ENCODE measurements around the gene APBB2.

The APBB2 gene

DNA sequence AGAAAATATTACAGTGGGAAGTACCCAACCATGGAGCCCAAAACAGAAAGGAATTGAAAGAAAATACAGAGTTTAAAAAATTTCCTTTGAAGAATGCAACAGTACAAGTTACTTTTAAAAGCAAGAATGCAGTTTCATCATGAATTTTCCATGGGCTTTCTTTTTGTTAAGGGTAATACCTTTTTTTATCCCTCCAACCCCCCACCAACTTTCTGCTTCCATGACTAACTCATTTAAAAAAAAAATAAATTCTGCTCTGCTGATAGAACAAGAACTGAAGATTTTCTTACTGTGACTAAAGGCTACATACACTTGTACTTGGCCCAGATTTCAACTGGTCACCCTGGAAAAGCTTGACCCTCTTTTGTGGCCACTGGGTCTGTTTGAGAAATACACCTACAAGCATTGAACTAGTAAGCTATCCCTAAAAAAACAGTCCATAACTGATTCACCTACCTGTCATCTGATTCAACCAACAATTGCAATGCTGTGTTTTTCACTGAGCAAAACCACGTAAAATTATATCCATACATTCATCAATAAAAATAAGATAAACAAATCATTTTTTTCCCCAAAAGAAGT, 250.4 kb downstream of the APBB2 start:
- DNase-seq, result no peak

DNA sequence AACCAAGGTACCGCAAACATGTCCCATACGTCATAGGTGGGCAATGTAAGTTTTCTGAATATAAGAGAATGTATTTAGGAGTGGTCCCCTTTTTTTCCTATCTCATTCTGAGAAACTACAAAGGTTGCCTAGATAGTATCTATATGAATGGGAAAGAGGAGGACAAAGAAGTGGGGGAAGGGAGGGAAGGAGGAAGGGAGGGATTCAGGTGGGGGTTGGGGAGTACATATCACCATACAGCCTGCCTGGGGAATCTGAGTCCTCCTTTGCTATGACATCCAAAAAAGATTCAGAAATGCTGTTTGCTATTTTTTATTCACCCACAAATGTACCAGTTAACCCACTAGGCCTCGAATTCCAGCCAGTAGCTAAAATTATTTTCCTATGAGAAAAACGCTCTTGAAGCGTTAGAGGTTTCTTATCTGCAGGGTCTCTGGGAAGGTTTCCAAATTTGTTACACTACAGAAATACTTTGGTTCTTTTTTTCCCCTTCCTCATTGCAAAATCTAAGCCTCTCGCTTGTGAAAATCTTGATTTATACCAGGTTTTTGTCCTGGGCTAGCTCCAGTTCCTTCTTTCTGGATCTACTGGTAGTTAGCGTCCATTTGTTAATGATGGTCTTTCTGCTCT, 251.7 kb downstream of the APBB2 start:
- DNase-seq, result no peak

DNA sequence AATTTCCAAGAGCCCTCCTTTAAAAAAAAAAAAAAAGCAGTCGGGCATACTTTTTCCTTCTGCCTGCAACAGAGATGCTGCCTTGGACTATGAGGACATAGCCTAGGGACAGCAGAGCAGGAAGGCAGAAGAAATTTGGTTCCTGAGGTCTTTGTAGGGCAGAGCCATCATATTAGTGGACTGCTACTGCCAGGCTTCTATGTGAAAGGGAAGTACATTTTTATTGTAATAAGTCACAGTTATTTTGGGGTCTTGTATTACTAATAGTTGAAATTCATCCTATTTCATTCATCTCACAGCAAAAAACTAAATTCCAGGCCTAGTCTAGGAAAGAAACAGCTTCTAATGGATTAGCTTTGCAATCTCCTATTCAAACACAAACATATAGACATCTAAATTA, 253.4 kb downstream of the APBB2 start:
- DNase-seq, result no peak

DNA sequence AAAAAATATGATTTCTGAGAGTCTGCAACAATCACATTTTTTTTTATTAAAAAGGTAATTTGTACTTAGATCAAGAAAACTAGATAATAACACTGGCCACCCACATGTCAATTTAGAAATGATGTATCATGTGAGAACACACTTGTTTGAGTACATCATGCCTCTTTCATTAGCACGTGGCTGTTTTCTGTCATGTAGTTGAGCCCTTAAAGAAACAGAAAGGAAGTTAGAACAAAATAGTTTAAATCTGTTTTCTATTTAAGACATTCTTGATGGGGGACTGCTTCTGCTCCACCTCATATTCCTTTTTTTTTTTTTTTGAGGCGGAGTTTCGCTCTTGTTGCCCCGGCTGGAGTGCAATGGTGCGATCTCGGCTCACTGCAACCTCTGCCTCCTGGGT, 257.1 kb downstream of the APBB2 start:
- DNase-seq, result no peak

DNA sequence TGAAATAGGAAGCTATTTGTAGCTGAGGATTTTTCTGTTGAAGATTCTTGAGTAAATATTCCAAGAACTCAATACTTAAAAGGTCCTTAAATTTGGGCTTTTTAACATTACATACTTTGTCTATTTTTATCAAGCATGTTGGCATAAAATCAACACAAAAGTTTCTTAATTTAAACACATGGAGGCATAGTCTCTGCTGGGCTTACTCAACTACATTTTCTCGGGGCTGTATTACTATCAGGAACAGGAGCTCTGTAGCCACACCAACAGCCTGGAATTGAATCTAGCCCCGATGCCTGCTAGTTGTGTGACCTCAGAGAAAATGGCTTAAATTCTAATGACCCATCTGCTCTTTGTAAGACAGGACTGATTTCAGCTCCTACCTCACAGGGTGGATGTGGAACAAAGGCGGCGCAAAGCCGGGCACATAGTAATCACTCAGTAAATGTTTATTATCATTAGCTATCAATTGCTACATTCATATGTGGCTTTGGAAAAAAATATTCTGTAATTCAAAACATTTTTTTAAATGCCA, 257.6 kb downstream of the APBB2 start:
- no peak for DNase-seq

DNA sequence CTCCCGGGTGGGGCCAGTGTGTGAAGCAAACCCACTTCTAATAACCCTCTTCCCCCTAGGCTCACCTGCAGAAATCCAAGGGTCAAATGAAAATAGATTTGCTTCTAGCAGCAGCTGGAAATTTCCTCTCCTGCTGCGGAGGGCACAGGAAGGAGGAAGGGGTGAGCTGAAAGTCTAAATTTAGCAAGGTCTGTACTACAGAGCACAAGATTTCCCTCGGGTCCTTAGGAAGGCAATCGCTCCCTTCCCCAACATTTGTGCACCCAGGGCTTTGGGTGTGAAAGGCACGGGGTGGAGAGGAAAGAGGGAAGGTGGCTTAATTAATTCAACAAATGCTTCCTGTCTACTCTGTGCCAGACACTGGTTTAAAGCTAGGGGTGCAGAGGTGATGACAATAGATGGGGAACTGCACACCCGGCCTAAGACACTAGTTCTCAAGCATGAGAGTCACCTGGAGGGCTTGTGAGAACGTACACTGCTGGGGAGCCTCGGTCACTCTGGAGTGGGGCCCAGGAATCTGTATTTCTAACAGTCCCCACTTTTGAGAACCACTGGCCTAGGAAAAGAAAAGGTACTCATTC, 260.2 kb downstream of the APBB2 start:
- no peak for DNase-seq

DNA sequence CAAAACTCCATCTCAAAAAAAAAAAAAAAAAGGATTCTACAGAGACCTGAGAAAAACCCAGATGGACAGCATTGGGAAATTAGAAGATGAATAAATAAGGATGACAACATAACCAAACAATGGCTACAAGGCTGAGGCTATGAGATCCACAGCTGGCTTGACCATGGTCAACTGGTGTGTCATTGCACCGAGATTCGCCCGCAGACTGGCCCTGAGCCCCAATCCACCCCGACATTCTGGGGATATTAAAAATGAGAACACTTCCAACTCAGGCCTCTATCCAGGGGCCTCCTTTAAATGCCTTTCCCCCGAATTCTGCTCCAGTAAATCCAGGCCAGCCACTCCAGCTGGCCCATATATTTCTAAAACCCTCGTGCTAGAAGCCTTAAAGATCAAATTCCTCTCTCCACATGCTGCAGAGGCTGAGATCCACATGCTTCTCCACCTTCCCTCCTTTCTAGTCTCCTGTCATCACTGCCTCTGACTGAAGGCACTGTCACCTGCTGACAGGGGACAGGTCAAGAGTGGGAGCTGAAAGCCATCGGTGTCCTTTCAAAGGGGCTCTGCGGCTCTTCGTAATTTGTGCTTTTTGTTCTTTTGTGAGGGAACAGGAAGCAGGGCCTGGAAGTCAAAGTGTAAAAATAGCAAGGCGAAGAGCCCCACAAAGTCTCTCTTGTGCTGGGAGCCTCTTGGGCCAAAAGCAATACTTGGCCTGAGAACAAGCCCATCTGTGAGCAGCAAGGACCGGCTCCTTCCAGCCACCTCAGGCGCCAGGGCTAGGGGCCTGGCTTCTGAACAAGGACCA, 260.9 kb downstream of the APBB2 start:
- DNase-seq, result no peak

DNA sequence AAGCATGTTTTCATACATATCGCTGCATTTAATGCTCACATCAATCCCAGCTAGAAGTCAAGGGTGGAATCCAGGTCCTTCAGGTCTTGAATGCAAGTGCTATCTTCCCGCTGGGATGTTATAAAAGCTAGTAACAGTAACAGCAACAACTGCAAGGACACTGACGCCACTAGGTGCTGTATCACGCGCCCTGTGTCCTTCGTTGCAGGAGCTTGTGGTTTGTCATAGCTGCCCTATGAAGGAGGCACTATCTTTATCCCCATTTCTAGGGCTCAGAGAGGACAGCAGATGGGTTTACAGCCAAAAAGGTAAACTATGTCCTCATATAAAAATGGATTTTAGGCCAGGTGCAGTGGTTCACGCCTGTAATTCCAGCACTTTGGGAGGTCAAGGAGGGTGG, 261.7 kb downstream of the APBB2 start:
- DNase-seq, result no peak

DNA sequence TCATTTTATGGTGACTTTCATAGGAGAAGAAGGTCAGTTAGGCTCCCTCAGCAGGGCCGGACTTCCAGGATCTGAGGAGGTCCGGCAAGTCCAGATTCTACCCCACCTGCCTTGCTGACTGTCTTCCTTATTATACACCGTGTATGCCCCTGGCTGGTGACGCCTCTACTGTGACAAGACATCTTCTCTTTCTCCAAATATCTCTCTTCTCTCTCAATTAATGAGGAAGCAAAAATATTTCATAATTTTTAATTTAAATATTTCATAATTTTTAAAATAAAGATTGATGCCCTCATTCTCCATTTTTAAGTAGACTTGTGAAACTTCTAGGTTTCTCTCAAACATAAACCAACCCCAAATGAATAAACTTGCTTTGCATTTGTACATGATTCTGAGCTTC, 262.1 kb downstream of the APBB2 start:
- DNase-seq, result no peak

DNA sequence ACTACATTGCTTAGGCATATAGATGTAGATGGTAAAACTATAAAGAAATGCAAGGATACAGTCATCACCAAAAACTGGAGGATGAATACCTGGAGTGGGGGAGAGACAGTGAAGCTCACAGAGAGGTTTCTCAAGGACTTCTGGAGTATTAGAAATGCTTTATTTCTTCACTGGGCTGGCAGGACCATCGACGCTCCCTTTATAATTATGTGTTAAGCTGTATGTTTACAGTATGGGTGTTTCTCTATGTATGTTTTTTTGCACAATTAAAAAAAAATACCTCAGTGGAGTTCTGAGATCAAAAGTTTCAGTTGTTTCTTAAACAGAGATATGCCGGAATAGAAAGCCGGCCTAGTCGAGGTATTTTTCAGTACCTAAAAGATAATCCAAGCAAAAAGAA, 263.3 kb downstream of the APBB2 start:
- DNase-seq, result no peak

DNA sequence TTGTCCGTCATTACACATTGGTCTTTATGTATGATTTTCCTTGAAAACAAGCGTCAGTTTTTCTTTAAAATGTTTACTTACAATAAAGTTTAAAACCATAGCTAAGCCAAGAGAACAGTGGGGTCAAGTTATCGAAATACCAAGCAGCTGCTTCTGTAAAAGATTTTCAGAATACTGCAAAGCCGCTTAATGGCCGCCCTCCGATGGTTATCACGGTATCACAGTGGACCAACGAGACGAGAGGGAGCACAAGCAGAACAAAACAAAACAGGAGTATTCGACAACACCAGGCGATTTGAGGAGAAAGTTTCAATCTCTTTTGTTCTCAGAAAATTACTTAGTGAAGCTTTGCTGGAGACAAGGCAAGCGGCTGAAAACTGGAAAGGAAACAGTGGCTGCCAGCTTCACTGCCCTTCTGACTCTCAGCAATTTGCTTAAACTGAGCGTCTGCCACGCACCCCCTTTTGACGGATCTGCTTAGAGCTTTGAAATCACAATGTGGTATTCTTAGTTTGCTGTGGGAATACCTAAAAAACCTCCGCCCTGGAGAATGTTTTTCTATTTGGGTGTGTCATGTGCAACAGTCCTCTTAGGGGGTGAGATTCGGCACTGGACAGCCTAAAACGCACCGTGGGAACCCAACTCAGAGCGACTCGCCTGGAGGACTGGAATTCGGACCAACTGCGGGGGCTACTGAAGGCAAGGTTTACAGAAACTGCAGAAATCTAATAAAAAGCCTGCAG, 264.8 kb downstream of the APBB2 start:
- no peak for DNase-seq

DNA sequence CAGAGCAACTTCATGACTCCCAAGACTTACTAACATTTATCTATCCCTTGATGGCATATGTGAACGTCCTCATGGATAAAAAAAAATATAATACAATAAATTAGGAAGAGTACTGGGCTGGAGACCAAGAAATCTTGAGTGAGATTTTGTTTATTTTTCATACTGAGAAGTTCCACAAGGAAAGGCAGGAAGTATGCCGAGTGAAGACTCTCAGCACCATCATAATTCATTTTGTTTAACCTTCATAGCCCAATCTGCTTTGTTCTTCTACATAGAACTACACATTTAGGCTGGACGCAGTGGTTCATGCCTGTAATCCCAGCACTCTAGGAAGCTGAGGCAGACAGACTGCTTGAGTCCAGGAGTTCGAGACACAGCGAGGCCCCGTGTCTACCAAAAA, 266.3 kb downstream of the APBB2 start:
- DNase-seq, result no peak

DNA sequence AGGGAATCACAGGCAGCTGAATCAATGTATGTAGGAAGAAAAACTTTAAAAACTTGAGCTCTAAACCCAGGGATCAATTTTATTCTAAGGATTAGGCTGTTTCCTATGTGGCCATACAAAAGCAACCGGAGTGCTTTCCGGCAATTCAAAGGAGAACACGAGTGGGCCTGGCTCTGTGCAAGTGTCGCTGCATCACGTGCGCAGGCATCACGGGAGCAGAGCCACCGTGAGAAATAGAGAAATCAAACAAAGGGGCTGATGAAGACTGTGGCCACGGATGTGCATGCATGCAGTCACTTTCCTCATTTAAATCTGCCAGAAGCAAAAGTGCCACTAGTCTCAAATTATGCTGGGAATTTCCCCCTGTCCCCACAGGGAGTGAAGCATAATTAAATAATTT, 267.7 kb downstream of the APBB2 start:
- DNase-seq, result no peak

DNA sequence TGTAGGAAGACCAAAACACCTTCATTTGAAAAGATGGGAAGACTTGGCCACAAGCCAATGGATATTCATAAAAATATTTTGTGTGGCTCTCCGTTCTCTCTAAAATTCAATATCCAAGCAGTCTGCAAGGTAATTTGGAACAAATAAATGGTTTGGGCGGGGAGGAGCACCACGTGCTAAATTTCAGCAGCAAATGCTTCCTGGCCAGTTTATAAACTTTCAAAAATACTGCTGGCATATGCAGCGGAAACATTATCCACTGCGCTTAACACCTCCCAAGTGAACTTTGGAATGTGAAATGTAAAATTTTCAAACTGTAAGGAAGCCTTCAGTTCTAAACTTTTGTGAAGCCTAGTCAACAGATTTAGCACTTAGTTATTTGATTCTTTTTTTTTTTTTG, 273.6 kb downstream of the APBB2 start:
- no peak for DNase-seq

DNA sequence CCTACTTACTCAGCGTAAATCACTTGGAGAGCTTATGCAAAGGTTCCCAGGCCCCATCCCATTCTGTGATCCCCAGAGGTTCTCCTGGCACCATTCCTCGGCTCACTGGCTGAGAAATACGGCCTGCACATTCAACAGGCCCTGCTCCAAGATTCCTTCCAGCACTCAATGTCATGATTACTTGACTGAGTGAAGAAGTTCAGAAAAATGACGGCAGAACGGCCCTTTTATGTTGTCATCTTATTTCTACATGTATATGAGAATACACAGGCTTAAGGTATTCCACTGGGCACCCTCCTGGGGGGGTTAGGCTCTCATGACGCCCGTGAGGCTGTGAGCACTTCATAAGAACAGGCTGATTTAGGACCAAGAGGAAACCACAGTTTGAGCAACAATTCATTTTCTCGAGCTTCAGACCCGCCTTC, 274.0 kb downstream of the APBB2 start:
- DNase-seq, result no peak

DNA sequence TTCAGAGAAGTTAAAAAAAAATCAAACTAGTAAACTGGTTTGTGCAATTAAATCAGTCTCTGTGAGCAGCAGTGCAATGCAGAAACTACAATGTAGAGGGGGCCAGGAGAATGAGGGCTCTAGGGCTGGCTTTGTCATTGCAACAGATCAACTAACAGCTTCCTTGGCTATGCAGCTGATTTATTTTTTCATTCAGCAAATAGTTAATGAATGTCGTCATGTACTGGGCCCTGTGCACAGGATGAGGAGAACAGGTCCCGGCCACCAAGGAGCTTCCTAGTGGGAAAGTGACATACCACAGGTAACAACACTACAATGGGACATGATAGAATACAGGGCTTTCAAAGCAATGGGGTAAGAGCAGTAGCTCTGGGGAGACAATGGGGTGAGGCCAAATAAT, 274.5 kb downstream of the APBB2 start:
- no peak for DNase-seq

DNA sequence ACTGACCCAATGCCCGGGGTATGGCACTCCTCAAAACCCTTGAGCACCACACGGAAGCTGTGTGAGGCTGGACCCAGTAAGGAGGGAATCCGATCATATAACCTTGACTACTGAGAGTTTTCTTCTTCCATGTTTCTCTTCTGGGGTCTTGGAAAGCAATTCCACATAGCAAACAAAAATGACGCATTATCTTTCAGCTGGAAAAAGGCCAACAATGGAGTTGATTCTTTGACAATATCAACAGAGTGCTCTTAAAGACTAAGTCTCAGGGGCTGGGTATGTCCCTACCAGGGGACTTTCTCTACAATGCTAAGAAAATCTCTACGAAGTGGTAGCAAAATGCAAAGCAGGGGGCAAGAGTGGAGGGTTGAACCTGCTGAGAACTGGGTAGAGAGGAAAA, 276.0 kb downstream of the APBB2 start:
- DNase-seq, result no peak

DNA sequence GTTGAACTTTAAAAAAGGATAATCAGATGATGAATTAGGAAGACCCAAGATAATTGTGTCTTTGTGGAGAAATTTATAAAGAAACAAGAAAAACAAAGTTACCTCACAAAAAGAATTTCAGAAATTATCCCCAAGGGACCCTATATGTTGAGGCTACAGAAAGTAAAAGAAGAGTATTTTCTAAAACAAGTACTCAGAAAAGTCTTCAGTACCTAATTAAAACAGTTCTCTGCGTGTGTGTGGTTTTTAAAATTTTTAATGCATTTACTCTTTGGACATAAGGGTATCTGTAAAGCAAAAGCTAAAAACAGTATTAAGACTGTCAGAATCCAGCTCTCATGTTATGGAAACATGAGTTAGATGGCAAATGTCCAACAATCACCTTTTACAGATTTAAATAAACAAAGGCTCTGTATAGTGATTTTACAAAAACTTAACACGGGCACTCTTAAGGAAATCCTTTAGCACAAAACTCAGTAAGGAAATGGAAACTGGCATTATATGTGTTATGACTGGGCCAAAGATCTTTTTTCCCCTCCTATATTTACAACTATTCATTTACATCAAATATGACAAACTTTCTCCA, 277.1 kb downstream of the APBB2 start:
- DNase-seq, result no peak

DNA sequence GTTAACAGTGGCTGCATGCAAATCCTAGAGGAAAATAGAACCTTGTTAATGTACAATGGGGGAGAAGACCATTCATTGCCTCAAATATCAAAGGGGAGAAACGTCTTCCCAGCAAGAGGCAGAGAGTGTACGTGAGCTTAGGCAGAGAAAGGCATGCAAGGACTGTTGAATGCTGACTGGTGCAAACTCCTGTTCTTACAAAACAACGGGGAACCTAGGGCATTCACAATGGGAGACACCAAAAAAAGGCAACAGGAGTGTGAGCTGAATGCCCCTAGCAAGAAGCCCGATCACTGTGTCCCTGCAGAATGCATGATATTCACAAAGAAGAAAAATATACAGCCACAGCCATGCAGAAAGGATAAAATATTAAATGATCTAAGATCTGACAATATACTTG, 279.7 kb downstream of the APBB2 start:
- DNase-seq, result no peak

DNA sequence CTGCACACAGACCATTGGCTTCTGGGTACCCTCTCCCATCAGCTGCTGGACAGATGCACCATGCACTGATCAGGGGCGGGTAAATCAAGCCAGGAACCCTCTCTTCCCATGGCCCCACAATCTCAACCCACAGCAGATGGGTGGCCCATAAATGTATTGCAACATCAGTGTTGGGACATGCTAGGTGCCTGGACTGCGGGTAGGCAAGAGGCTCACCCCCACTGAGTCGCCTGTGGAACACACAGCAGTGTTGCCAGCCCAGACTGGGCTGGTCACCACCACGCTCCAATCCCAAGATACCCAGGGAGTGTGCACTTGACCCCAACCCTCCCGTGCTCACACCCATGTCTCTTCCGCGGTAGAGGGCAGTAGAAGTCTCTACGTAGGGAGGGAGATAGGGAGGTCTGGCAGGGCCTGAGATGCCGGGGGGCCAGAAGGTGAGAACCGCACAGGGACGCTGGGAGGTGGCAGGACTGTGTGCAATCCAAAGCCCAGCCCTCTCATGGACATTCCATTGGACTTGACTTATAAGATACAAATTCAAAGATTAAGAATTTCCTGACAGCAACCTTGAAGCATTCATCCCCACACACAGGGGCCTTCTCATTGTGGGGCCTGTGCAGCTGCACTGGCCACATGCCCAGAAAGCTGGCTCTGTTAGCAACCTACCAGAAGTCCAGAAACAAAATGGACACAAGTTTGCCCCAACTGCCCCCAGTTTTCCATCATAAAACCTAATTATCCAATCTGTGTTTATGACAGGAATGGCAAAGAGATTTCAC, 280.9 kb downstream of the APBB2 start:
- no peak for DNase-seq

DNA sequence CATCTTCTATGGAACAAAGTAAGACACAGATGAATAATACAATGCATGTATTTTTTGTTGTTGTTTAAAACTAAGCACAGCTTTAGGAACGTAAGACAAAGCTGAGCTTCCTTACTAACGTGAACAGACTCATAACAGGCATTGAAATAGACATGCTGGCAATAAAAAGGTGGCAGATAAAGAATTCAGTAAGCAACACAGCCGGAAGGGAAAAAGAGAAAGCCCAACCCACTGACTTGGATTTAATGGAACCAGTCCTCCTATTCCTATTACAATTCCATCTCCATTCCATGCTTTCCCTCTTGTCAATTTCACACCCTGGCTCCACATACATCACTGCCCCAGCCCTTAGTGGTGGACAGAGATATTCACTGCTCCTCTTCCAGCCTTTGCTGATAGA, 282.5 kb downstream of the APBB2 start:
- DNase-seq, result no peak

DNA sequence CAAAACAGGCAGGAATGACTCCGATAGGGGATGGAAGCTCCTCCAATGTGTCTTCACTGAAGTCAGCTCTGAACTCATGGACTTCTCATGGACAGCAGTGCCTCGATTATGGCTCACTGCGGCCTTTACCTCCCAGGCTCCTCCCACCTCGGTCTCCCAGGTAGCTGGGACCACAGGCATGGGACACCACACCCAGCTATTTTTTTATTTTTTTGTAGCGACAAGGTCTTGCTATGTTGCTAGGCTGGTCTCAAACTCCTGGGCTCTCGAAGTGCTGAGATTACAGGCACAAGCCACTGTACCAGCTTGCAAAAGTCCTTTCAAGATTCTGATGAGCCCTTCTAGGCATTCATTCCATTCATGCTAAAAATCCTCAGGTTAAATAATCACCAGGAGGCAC, 283.1 kb downstream of the APBB2 start:
- no peak for DNase-seq
